Smooth muscle cell (in vitro differentiated cells): ENCODE results near the gene DNAJB13. TPM values are rescaled to one million over a fixed set of nuclear protein-coding genes. Genes with fewer than 3 reads are reported as not detected.

ENCODE experiments used
- DNase-seq: peaks from one replicate; lab custom pipeline; 2025; ENCODE audit not compliant: unreplicated experiment; lab: John Stamatoyannopoulos, UW
- H2AFZ ChIP-seq: fragments of 200-600 bp; sonication (generic); 2 replicates; pipeline ENCODE4 v1.6.0; 2016; ENCODE audit warnings: antibody characterized with exemption, low read depth, mild to moderate bottlenecking
- H3F3A ChIP-seq: fragments of 200-600 bp; sonication (generic); 2 replicates; pipeline ENCODE4 v1.6.0; 2017; ENCODE audit warnings: antibody characterized with exemption, low read depth
- H3K27ac ChIP-seq: fragments of 200-600 bp; sonication (generic); 2 replicates; pipeline ENCODE4 v1.5.1; 2016; ENCODE audit warnings: low read depth, mild to moderate bottlenecking
- H3K27me3 ChIP-seq: fragments of 200-600 bp; sonication (generic); 2 replicates; pipeline ENCODE4 v1.6.1; 2016; ENCODE audit warnings: low read depth, mild to moderate bottlenecking
- H3K36me3 ChIP-seq: fragments of 200-600 bp; sonication (generic); 2 replicates; pipeline ENCODE4 v1.5.1; 2016; ENCODE audit warnings: low read depth
- H3K4me1 ChIP-seq: fragments of 200-600 bp; sonication (generic); 2 replicates; pipeline ENCODE4 v1.5.1; 2016; ENCODE audit warnings: low read depth
- H3K4me2 ChIP-seq: fragments of 200-600 bp; sonication (generic); 2 replicates; pipeline ENCODE4 v1.6.0; 2016; ENCODE audit warnings: mild to moderate bottlenecking
- H3K4me3 ChIP-seq: fragments of 200-600 bp; sonication (generic); 2 replicates; pipeline ENCODE4 v1.5.1; 2016; ENCODE audit warnings: mild to moderate bottlenecking
- H3K79me2 ChIP-seq: fragments of 200-600 bp; sonication (generic); 2 replicates; pipeline ENCODE4 v1.6.0; 2016; ENCODE audit warnings: low read depth, mild to moderate bottlenecking
- H3K9ac ChIP-seq: fragments of 200-600 bp; sonication (generic); 2 replicates; pipeline ENCODE4 v1.6.0; 2016; ENCODE audit warnings: low read depth
- H3K9me3 ChIP-seq: fragments of 200-600 bp; sonication (generic); replicated peaks from 2 replicates; pipeline ENCODE4 v1.5.1; 2016; ENCODE audit warnings: low read depth
- H4K20me1 ChIP-seq: fragments of 200-600 bp; sonication (generic); 2 replicates; pipeline ENCODE4 v1.6.0; 2016; ENCODE audit warnings: low read depth
- WGBS: methylation state at CpG from one replicate; pipeline ENCODE4 v1.1.7; 2016; ENCODE audit warnings: low lambda C conversion rate; 5-methylcytosine and 5-hydroxymethylcytosine counted together
- polyA plus RNA-seq: library from polyadenylated mRNA; unstranded; fragments of >200 nt; fragmentation: Nextera tagmentation; extraction: Ambion mirVana; gene quantifications from 2 replicates; pipeline ENCODE4 v1.2.1, GENCODE V29; 2016
- total RNA-seq: library from RNA; depleted of rRNA; stranded (reverse); fragments of >200 nt; gene quantifications from 2 replicates; pipeline ENCODE4 v1.2.3, GENCODE V29; 2014
- TF ChIP-seq, protein P1 (sequence below): fragments of 200-600 bp; sonication (generic); IDR thresholded peaks from 2 replicates; pipeline ENCODE4 v1.5.1; 2017; ENCODE audit warnings: borderline replicate concordance, mild to moderate bottlenecking, antibody characterized with exemption; ENCODE audit not compliant: insufficient read depth, poor library complexity, severe bottlenecking

The DNAJB13 gene
- total and polyA plus RNA-seq, 2 experiments from 2014 or later = not detected

DNA sequence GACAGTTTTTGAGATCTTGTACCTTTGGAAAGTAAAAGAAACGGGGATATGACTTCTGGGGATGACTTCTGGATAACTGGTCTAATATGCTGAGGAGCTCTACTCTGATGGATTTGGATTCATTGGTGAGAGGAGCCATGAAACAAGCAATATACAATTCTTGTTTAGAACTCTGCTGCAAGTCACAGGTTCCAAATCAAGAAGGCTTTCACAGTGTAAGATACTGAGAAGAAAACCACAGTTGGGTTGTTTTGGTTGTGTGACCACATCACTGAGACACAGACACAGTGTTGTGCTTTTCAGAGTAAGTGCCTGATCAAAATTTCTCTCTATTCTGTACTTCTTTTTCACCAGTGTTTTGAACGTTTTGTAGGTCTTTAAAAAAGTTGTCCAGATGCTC lies 44.9 kb downstream of the DNAJB13 start:
- H4K20me1 ChIP-seq = no peaks in the 10 kb centered on the region
- H3K79me2 ChIP-seq = no peaks in the 10 kb centered on the region
- no peak overlapping the region for H3K9ac ChIP-seq
- no peaks in the 10 kb centered on the region for H3K4me1 ChIP-seq
- 67% methylated on average over 2 of the region's 2 CpGs for WGBS
- no peak overlapping the region for H3K27ac ChIP-seq
- TF ChIP-seq, protein P1, sequence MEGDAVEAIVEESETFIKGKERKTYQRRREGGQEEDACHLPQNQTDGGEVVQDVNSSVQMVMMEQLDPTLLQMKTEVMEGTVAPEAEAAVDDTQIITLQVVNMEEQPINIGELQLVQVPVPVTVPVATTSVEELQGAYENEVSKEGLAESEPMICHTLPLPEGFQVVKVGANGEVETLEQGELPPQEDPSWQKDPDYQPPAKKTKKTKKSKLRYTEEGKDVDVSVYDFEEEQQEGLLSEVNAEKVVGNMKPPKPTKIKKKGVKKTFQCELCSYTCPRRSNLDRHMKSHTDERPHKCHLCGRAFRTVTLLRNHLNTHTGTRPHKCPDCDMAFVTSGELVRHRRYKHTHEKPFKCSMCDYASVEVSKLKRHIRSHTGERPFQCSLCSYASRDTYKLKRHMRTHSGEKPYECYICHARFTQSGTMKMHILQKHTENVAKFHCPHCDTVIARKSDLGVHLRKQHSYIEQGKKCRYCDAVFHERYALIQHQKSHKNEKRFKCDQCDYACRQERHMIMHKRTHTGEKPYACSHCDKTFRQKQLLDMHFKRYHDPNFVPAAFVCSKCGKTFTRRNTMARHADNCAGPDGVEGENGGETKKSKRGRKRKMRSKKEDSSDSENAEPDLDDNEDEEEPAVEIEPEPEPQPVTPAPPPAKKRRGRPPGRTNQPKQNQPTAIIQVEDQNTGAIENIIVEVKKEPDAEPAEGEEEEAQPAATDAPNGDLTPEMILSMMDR = no peak
- H3K27me3 ChIP-seq = no peaks in the 10 kb centered on the region
- no peak overlapping the region for H3K4me2 ChIP-seq
- no peaks in the 10 kb centered on the region for H3K36me3 ChIP-seq
- no peak overlapping the region for H2AFZ ChIP-seq
- DNase-seq = no peak
- no peak overlapping the region for H3K4me3 ChIP-seq
- no peaks in the 10 kb centered on the region for H3K9me3 ChIP-seq
- no peaks in the 10 kb centered on the region for H3F3A ChIP-seq

- WGBS = 79% methylated on average over 4 of the region's 4 CpGs
- no peak for DNase-seq
- Histone ChIP-seq H2AFZ (no peak overlapping the region), H3K27ac (no peak overlapping the region), H3K9ac (no peak overlapping the region), H3K9me3 (no peaks in the 10 kb centered on the region), H4K20me1 (no peaks in the 10 kb centered on the region), H3K4me3 (no peak overlapping the region), H3K79me2 (no peaks in the 10 kb centered on the region), H3K27me3 (no peaks in the 10 kb centered on the region), H3K36me3 (no peaks in the 10 kb centered on the region), H3K4me1 (no peaks in the 10 kb centered on the region), H3F3A (no peaks in the 10 kb centered on the region), H3K4me2 (no peak overlapping the region)
- TF ChIP-seq, protein P1 = no peak
Observed at GRCh38 chr11:73996161-73996747, 45.4 kb downstream of the DNAJB13 start.

- Histone ChIP-seq H3K4me3 (no peak overlapping the region), H3K4me1 (no peaks in the 10 kb centered on the region), H3K4me2 (no peak overlapping the region), H3K9ac (no peak overlapping the region), H2AFZ (no peak overlapping the region), H4K20me1 (no peaks in the 10 kb centered on the region), H3K79me2 (no peaks in the 10 kb centered on the region), H3K36me3 (no peaks in the 10 kb centered on the region), H3K9me3 (no peaks in the 10 kb centered on the region), H3K27ac (no peak overlapping the region), H3K27me3 (no peaks in the 10 kb centered on the region), H3F3A (no peaks in the 10 kb centered on the region)
- TF ChIP-seq, protein P1 = no peak
- WGBS = 78% methylated on average over 6 of the region's 6 CpGs
- DNase-seq = no peak
Observed at GRCh38 chr11:73997120-73997770, 46.4 kb downstream of the DNAJB13 start.
